Measurements from ENCODE around the gene HTT. TPM values are rescaled to one million over a fixed set of nuclear protein-coding genes. Genes with fewer than 3 reads are reported as not detected.
A peak's percentile ranks its signal among the peaks of the same experiment; 100 is the strongest.

The HTT gene
- total and polyA plus RNA-seq, 2 of the 13 experiments (the other 11 are each of a cell fraction or from before 2014, with no cell fraction given): 17.5 to 19.5 TPM

GRCh38 chr4:3205995-3206394, 131.5 kb downstream of the HTT start (continued):
- no peak for TF ChIP-seq SP140L (CRISPR knock-in tag; IDR thresholded peaks at IDR 0.05; ENCODE audit: borderline replicate concordance)
- no peak for TF ChIP-seq ZNF775 (CRISPR knock-in tag; IDR thresholded peaks at IDR 0.05; ENCODE audit: borderline replicate concordance)
- TF ChIP-seq REXO4 (CRISPR knock-in tag; IDR thresholded peaks at IDR 0.05; ENCODE audit: borderline replicate concordance): no peak
- peak; percentile 78 for TF ChIP-seq NR2F2 (IDR thresholded peaks at IDR 0.05; ENCODE audit: borderline replicate concordance, low read depth)
- peak; percentile 47; the same call in 1 of the 2 replicates for TF ChIP-seq SOX5 (CRISPR knock-in tag; IDR thresholded peaks at IDR 0.05; ENCODE audit: borderline replicate concordance)
- TF ChIP-seq THRA (CRISPR knock-in tag; IDR thresholded peaks at IDR 0.05; ENCODE audit: borderline replicate concordance): peak; percentile 64; the same call in 1 of the 2 replicates
- peak; percentile 68; the same call in 1 of the 2 replicates for TF ChIP-seq ZNF788 (CRISPR knock-in tag; IDR thresholded peaks at IDR 0.05; ENCODE audit: borderline replicate concordance)
- no peak for TF ChIP-seq ZNF790 (CRISPR knock-in tag; IDR thresholded peaks at IDR 0.05; ENCODE audit: borderline replicate concordance)
- no peak for TF ChIP-seq ARNT2 (CRISPR knock-in tag; IDR thresholded peaks at IDR 0.05; ENCODE audit: low read depth)
- no peak for TF ChIP-seq BRF2 (CRISPR knock-in tag; IDR thresholded peaks at IDR 0.05)
- TF ChIP-seq ZNF160 (CRISPR knock-in tag; IDR thresholded peaks at IDR 0.05): no peak
- TF ChIP-seq GPBP1L1 (CRISPR knock-in tag; IDR thresholded peaks at IDR 0.05): no peak
- 0 out of 2 replicates have a peak, but pooled peaks have one; percentile 61 for TF ChIP-seq MEF2D (CRISPR knock-in tag; IDR thresholded peaks at IDR 0.05)
- TF ChIP-seq ZNF414 (CRISPR knock-in tag; IDR thresholded peaks at IDR 0.05): no peak
- TF ChIP-seq JUN (CRISPR knock-in tag; IDR thresholded peaks at IDR 0.05): no peak
- no peak for TF ChIP-seq ZNF597 (CRISPR knock-in tag; IDR thresholded peaks at IDR 0.05)
- TF ChIP-seq ZSCAN9 (CRISPR knock-in tag; IDR thresholded peaks at IDR 0.05; ENCODE audit: borderline replicate concordance): no peak; the same call in 1 of the 2 replicates
- TF ChIP-seq HMG20A (CRISPR knock-in tag; IDR thresholded peaks at IDR 0.05; ENCODE audit: borderline replicate concordance): no peak
- no peak for TF ChIP-seq ATF7-NPFF (CRISPR knock-in tag; IDR thresholded peaks at IDR 0.05; ENCODE audit: low read depth)
- TF ChIP-seq ZNF816 (CRISPR knock-in tag; IDR thresholded peaks at IDR 0.05; ENCODE audit: borderline replicate concordance): no peak
- TF ChIP-seq MAFK (conservative IDR thresholded peaks at IDR 0.05 in 1 of 2, IDR thresholded peaks at IDR 0.05 in 1 of 2; ENCODE audit: low read length in 2 of 2): no peak
- no peak for TF ChIP-seq THAP8 (CRISPR knock-in tag; IDR thresholded peaks at IDR 0.05; ENCODE audit: borderline replicate concordance)
- no peak for TF ChIP-seq MED13 (CRISPR knock-in tag; IDR thresholded peaks at IDR 0.05)
- TF ChIP-seq SIX1 (CRISPR knock-in tag; IDR thresholded peaks at IDR 0.05; ENCODE audit: borderline replicate concordance): no peak
- no peak for TF ChIP-seq EEA1 (CRISPR knock-in tag; IDR thresholded peaks at IDR 0.05; ENCODE audit: borderline replicate concordance)

Measured in HepG2 (cell line).